Naive thymus-derived CD4-positive, alpha-beta T cell (primary cell): ENCODE measurements around the gene OR2M2. TPM values are rescaled to one million over a fixed set of nuclear protein-coding genes. Genes with fewer than 3 reads are reported as not detected.

ENCODE experiments used
- ATAC-seq: fragments of 150-1000 bp; cut with Tn5 transposase; 2 replicates; pipeline ENCODE4 v1.10.0; 2021; ENCODE audit warnings: mild to moderate bottlenecking, moderate library complexity
- CTCF ChIA-PET: fragments of 350-600 bp; sonication (Branson Sonifier 250); formaldehyde crosslinking; loops from one replicate; lab custom pipeline; 2021; ENCODE audit warnings: antibody characterized with exemption; lab: Charles Lee
- POLR2A ChIA-PET: fragments of 350-600 bp; sonication (Branson Sonifier 250); formaldehyde crosslinking; loops from one replicate; lab custom pipeline; 2021; ENCODE audit warnings: antibody characterized with exemption, inconsistent platforms; lab: Charles Lee
- DNase-seq, 9 donors: peaks; one replicate each; pipeline versions ENCODE4 v3.0.0 to v3.0.0-alpha.2; 2020 to 2022; ENCODE audit warnings: mixed read lengths in 1 of 9
- H3K27ac ChIP-seq: one replicate; pipeline ENCODE4 v1.7.0; 2013; ENCODE audit warnings: mild to moderate bottlenecking, low read depth, low read length, moderate library complexity
- H3K27me3 ChIP-seq, 2 donors: one replicate each; pipeline ENCODE4 v1.7.0; 2013; ENCODE audit warnings: low read length in 2 of 2, mild to moderate bottlenecking in 2 of 2, moderate library complexity in 2 of 2; ENCODE audit not compliant: control insufficient read depth in 2 of 2, insufficient read depth in 2 of 2
- H3K36me3 ChIP-seq, 3 experiments: 1 replicate in 2 of 3; 2 replicates in 1 of 3; pipeline ENCODE4 v1.7.0; 2013; ENCODE audit warnings: low read length in 3 of 3, mild to moderate bottlenecking in 3 of 3, moderate library complexity in 1 of 3; ENCODE audit not compliant: insufficient read depth in 3 of 3, control insufficient read depth in 2 of 3
- H3K4me1 ChIP-seq, 2 donors: one replicate each; pipeline ENCODE4 v1.7.0; 2013; ENCODE audit warnings: low read length in 2 of 2, mild to moderate bottlenecking in 2 of 2, moderate library complexity in 1 of 2; ENCODE audit not compliant: control insufficient read depth in 2 of 2, insufficient read depth in 2 of 2
- H3K4me3 ChIP-seq: 2 replicates; pipeline ENCODE4 v1.7.0; 2013; ENCODE audit warnings: mild to moderate bottlenecking, low read length
- H3K9me3 ChIP-seq, 3 experiments: 1 replicate in 2 of 3; 2 replicates in 1 of 3; pipeline ENCODE4 v1.7.0; 2013; ENCODE audit warnings: low read length in 3 of 3; ENCODE audit not compliant: control insufficient read depth in 2 of 3
- H3K27ac Mint-ChIP-seq, 9 donors: one replicate each; pipeline ENCODE4 v1.8.0; 2020 to 2022; ENCODE audit warnings: mixed read lengths in 9 of 9, mild to moderate bottlenecking in 8 of 9, moderate library complexity in 5 of 9, inconsistent platforms in 2 of 9
- H3K27me3 Mint-ChIP-seq, 5 donors: one replicate each; pipeline ENCODE4 v1.8.0; 2021 to 2022; ENCODE audit warnings: mixed read lengths in 5 of 5, mild to moderate bottlenecking in 1 of 5
- H3K36me3 Mint-ChIP-seq, 5 donors: one replicate each; pipeline ENCODE4 v1.8.0; 2020 to 2022; ENCODE audit warnings: mixed read lengths in 5 of 5, mild to moderate bottlenecking in 3 of 5, inconsistent platforms in 1 of 5
- H3K4me1 Mint-ChIP-seq, 7 donors: one replicate each; pipeline ENCODE4 v1.8.0; 2020 to 2022; ENCODE audit warnings: mixed read lengths in 7 of 7, mild to moderate bottlenecking in 3 of 7, inconsistent platforms in 1 of 7
- H3K4me3 Mint-ChIP-seq, 10 donors: one replicate each; pipeline ENCODE4 v1.8.0; 2020 to 2022; ENCODE audit warnings: mild to moderate bottlenecking in 10 of 10, mixed read lengths in 10 of 10, moderate library complexity in 6 of 10, inconsistent platforms in 2 of 10
- H3K9me3 Mint-ChIP-seq, 11 donors: one replicate each; pipeline ENCODE4 v1.8.0; 2020 to 2022; ENCODE audit warnings: mixed read lengths in 11 of 11, mild to moderate bottlenecking in 4 of 11, inconsistent platforms in 1 of 11, moderate library complexity in 1 of 11
- intact Hi-C, 2 donors: fragments of 100-400 bp; cut with micrococcal nuclease; formaldehyde crosslinking; loops; one replicate each; pipeline ENCODE4 v1.15.1; 2023
- polyA plus RNA-seq, 2 donors: library from polyadenylated mRNA; unstranded; fragments of 300-500 nt; fragmentation: Illumina TruSeq; gene quantifications; one replicate each; pipeline ENCODE4 v1.2.3, GENCODE V29; 2021
- total RNA-seq, 6 experiments: library from RNA in 5 of 6; stranded (reverse) in 5 of 6; gene quantifications; 1 replicate in 5 of 6; 2 replicates in 1 of 6; pipeline ENCODE4 v1.2.3 and lab custom pipeline; 2021 to 2026

OR2M2 gene
- total and polyA plus RNA-seq, 7 experiments from 2014 or later = not detected

GRCh38 chr1:248189026-248189425 is 14.4 kb downstream of the OR2M2 start:
- H3K27ac Mint-ChIP-seq = no peak overlapping the region
- POLR2A ChIA-PET = no interaction called here
- intact Hi-C loops = no loop called here
- Histone ChIP-seq H3K27me3 (no peaks in the 10 kb centered on the region), H3K36me3 (no peaks in the 10 kb centered on the region), H3K27ac (no peak overlapping the region), H3K4me3 (no peak overlapping the region), H3K9me3 (no peaks in the 10 kb centered on the region), H3K4me1 (no peaks in the 10 kb centered on the region)
- H3K4me3 Mint-ChIP-seq = no peak overlapping the region
- no peaks in the 10 kb centered on the region for H3K4me1 Mint-ChIP-seq
- H3K9me3 Mint-ChIP-seq = peaks cover 4 to 47% (median 9%) of the 10 kb centered on the region in 11 donors
- DNase-seq (no peak), ATAC-seq (no peak)
- CTCF ChIA-PET = no interaction called here
- H3K36me3 Mint-ChIP-seq = no peaks in the 10 kb centered on the region
- H3K27me3 Mint-ChIP-seq = peaks cover 0 to 20% (median 11%) of the 10 kb centered on the region in 5 donors

- H3K4me1 Mint-ChIP-seq = no peaks in the 10 kb centered on the region
- no peak for ATAC-seq
- H3K9me3 ChIP-seq = no peaks in the 10 kb centered on the region
- no peak for DNase-seq
- POLR2A ChIA-PET = no interaction called here
- peaks cover 0 to 10% (median 0%) of the 10 kb centered on the region in 5 donors for H3K27me3 Mint-ChIP-seq
- H3K27me3 ChIP-seq = no peaks in the 10 kb centered on the region
- intact Hi-C loops = no loop called here
- H3K9me3 Mint-ChIP-seq = peaks cover 4 to 47% (median 11%) of the 10 kb centered on the region in 11 donors
- H3K27ac ChIP-seq = no peak overlapping the region
- H3K27ac Mint-ChIP-seq = no peak overlapping the region
- H3K4me3 ChIP-seq = no peak overlapping the region
- CTCF ChIA-PET = no interaction called here
- no peaks in the 10 kb centered on the region for H3K36me3 Mint-ChIP-seq
- H3K36me3 ChIP-seq = no peaks in the 10 kb centered on the region
- no peaks in the 10 kb centered on the region for H3K4me1 ChIP-seq
- no peak overlapping the region for H3K4me3 Mint-ChIP-seq
These were observed 19.5 kb downstream of the OR2M2 start for GRCh38 chr1:248194117-248194516.

GRCh38 chr1:248196965-248197364 is 22.3 kb downstream of the OR2M2 start, which contains the start of gene OR2M3:
TSS of gene OR2M3 (plus strand) at chr1:248197265. CDS start at chr1:248203068, 5,803 bp downstream.
- Mint-ChIP-seq H3K4me3 (no peak within 1 kb of the TSS), H3K27me3 (no peaks in the 10 kb centered on the region), H3K4me1 (no peaks in the 10 kb centered on the region), H3K9me3 (peaks cover 0 to 26% (median 11%) of the 10 kb centered on the region in 11 donors), H3K36me3 (no peaks in the 10 kb centered on the region), H3K27ac (no peak within 1 kb of the TSS)
- Histone ChIP-seq H3K36me3 (no peaks in the 10 kb centered on the region), H3K27me3 (no peaks in the 10 kb centered on the region), H3K4me3 (no peak within 1 kb of the TSS), H3K27ac (no peak within 1 kb of the TSS), H3K9me3 (no peaks in the 10 kb centered on the region), H3K4me1 (no peaks in the 10 kb centered on the region)
- POLR2A ChIA-PET = no interaction called here
- no peak for DNase-seq
- CTCF ChIA-PET = no interaction called here
- ATAC-seq = no peak
- intact Hi-C loops = no loop called here

- no peak for ATAC-seq
- H3K27me3 Mint-ChIP-seq = peaks cover 0 to 17% (median 11%) of the 10 kb centered on the region in 5 donors
- H3K9me3 Mint-ChIP-seq = peaks cover 0 to 14% (median 4%) of the 10 kb centered on the region in 11 donors
- ChIA-PET CTCF (no interaction called here), POLR2A (no interaction called here)
- intact Hi-C loops = no loop called here
- Histone ChIP-seq H3K4me1 (no peaks in the 10 kb centered on the region), H3K4me3 (no peak overlapping the region), H3K27me3 (no peaks in the 10 kb centered on the region), H3K36me3 (no peaks in the 10 kb centered on the region), H3K27ac (no peak overlapping the region), H3K9me3 (no peaks in the 10 kb centered on the region)
- no peaks in the 10 kb centered on the region for H3K4me1 Mint-ChIP-seq
- no peaks in the 10 kb centered on the region for H3K36me3 Mint-ChIP-seq
- no peak for DNase-seq
- H3K4me3 Mint-ChIP-seq = no peak overlapping the region
- H3K27ac Mint-ChIP-seq = no peak overlapping the region
These were observed 41.3 kb downstream of the OR2M2 start for GRCh38 chr1:248215880-248216279.

GRCh38 chr1:248225537-248225936 is 50.9 kb downstream of the OR2M2 start:
- Histone ChIP-seq H3K36me3 (no peaks in the 10 kb centered on the region), H3K9me3 (no peaks in the 10 kb centered on the region), H3K4me1 (no peaks in the 10 kb centered on the region), H3K4me3 (no peak overlapping the region), H3K27ac (no peak overlapping the region), H3K27me3 (peaks cover 0 to 3% of the 10 kb centered on the region in 2 donors)
- Mint-ChIP-seq H3K4me1 (no peaks in the 10 kb centered on the region), H3K27me3 (peaks cover 0 to 26% (median 5%) of the 10 kb centered on the region in 5 donors), H3K36me3 (peaks cover 0 to 7% (median 0%) of the 10 kb centered on the region in 5 donors), H3K9me3 (peaks cover 0 to 25% (median 8%) of the 10 kb centered on the region in 11 donors), H3K4me3 (no peak overlapping the region), H3K27ac (no peak overlapping the region)
- intact Hi-C loops = no loop called here
- ATAC-seq (no peak), DNase-seq (no peak)
- POLR2A ChIA-PET = no interaction called here
- CTCF ChIA-PET = no interaction called here

- no peak for ATAC-seq
- Mint-ChIP-seq H3K36me3 (peaks cover 0 to 7% (median 0%) of the 10 kb centered on the region in 5 donors), H3K4me3 (no peak overlapping the region), H3K27me3 (peaks cover 0 to 32% (median 5%) of the 10 kb centered on the region in 5 donors), H3K27ac (no peak overlapping the region), H3K9me3 (peaks cover 2 to 25% (median 8%) of the 10 kb centered on the region in 11 donors), H3K4me1 (no peaks in the 10 kb centered on the region)
- no peaks in the 10 kb centered on the region for H3K4me1 ChIP-seq
- ChIA-PET CTCF (no interaction called here), POLR2A (no interaction called here)
- H3K27me3 ChIP-seq = no peaks in the 10 kb centered on the region
- H3K9me3 ChIP-seq = no peaks in the 10 kb centered on the region
- H3K27ac ChIP-seq = no peak overlapping the region
- no peak overlapping the region for H3K4me3 ChIP-seq
- no peaks in the 10 kb centered on the region for H3K36me3 ChIP-seq
- intact Hi-C loops = no loop called here
- DNase-seq = no peak
These were observed 54.8 kb downstream of the OR2M2 start for GRCh38 chr1:248229360-248229908.
